Aorta (tissue), 5 donors: ENCODE data around the gene DPP10. TPM values are rescaled to one million over a fixed set of nuclear protein-coding genes. Genes with fewer than 3 reads are reported as not detected.
"Not testable (repeated sequence)": the region's sequence is repeated elsewhere in the genome, so short reads cannot be mapped to it uniquely, and the experiment has no call there.

Source experiments
- ATAC-seq: fragments of 200-7000 bp; cut with Tn5 transposase; one replicate; pipeline ENCODE4 v1.9.1; 2022; ENCODE audit warnings: moderate library complexity; ENCODE audit not compliant: low FRiP score
- DNase-seq, 2 donors: peaks; one replicate each; pipeline ENCODE4 v3.0.0-alpha.2; 2020
- H3K27ac ChIP-seq, 2 donors: one replicate each; pipeline ENCODE4 v1.5.1; 2013; ENCODE audit warnings: low read length in 2 of 2, mild to moderate bottlenecking in 2 of 2, moderate library complexity in 2 of 2, control low read depth in 1 of 2, inconsistent platforms in 1 of 2, low read depth in 1 of 2
- H3K27me3 ChIP-seq, 2 donors: one replicate each; pipeline ENCODE4 v1.6.1; 2013; ENCODE audit warnings: control low read depth in 1 of 2, low read length in 1 of 2, mild to moderate bottlenecking in 1 of 2, moderate library complexity in 1 of 2; ENCODE audit not compliant: insufficient read depth in 2 of 2, control insufficient read depth in 1 of 2
- H3K36me3 ChIP-seq, 2 donors: one replicate each; pipeline ENCODE4 v1.6.1; 2013; ENCODE audit warnings: control low read depth in 1 of 2, low read length in 1 of 2, mild to moderate bottlenecking in 1 of 2; ENCODE audit not compliant: insufficient read depth in 2 of 2, control insufficient read depth in 1 of 2
- H3K4me1 ChIP-seq, 2 donors: one replicate each; pipeline ENCODE4 v1.6.1; 2013; ENCODE audit warnings: low read length in 2 of 2, control low read depth in 1 of 2, mild to moderate bottlenecking in 1 of 2, moderate library complexity in 1 of 2; ENCODE audit not compliant: insufficient read depth in 2 of 2, control insufficient read depth in 1 of 2
- H3K4me3 ChIP-seq, 2 donors: one replicate each; pipeline ENCODE4 v1.5.1; 2013; ENCODE audit warnings: low read length in 2 of 2, control low read depth in 1 of 2, mild to moderate bottlenecking in 1 of 2
- H3K9me3 ChIP-seq: one replicate; pipeline ENCODE4 v1.6.1; 2013; ENCODE audit warnings: mild to moderate bottlenecking, low read length; ENCODE audit not compliant: control insufficient read depth
- WGBS, 2 donors: extraction: QIAGEN DNeasy Blood & Tissue Kit; methylation state at CpG; one replicate each; pipeline ENCODE4 v1.1.7; 2013; 5-methylcytosine and 5-hydroxymethylcytosine counted together
- intact Hi-C, 2 donors: fragments of 100-400 bp; cut with DNase I; formaldehyde crosslinking; loops; one replicate each; pipeline versions ENCODE4 v1.14.2 to v1.15.0; 2022
- polyA plus RNA-seq, 2 donors: library from polyadenylated mRNA; stranded (reverse); fragments of 200-250 nt; gene quantifications; one replicate each; pipeline ENCODE4 v1.2.3, GENCODE V29; 2013
- total RNA-seq, 2 donors: library from RNA; stranded (reverse); fragmentation: NEBNext Ultra II Directional; extraction: Animal tissue kit (Norgen Biotek cat#: 25700); gene quantifications; one replicate each; pipeline ENCODE4 v1.2.1, GENCODE V29; 2021
- donor health status: healthy with polysubstance abuse.
- donor health status: Bipolar disorder and iron deficiency.
- donor health status: DM: no; HTN: no; CAD: no.
- donor health status: DM: no; HTN: no; CAD: no.
- donor health status: DM: yes; HTN: yes; CAD: no.

DPP10 gene
- total and polyA plus RNA-seq, 4 donors, result 0.13 TPM; not detected in 3

- Histone ChIP-seq H3K4me3 (no peak overlapping the region), H3K27ac (no peak overlapping the region), H3K9me3 (peaks cover 1% of the 10 kb centered on the region), H3K27me3 (no peaks in the 10 kb centered on the region), H3K4me1 (no peaks in the 10 kb centered on the region), H3K36me3 (no peaks in the 10 kb centered on the region)
- DNase-seq (no peak), ATAC-seq (no peak)
- 76 to 78% methylated on average over 4 of the region's 4 CpGs for WGBS, 2 donors
- intact Hi-C loops, result no loop called here
These were observed 569.3 kb downstream of the DPP10 start for GRCh38 chr2:115011721-115012120.

DNA sequence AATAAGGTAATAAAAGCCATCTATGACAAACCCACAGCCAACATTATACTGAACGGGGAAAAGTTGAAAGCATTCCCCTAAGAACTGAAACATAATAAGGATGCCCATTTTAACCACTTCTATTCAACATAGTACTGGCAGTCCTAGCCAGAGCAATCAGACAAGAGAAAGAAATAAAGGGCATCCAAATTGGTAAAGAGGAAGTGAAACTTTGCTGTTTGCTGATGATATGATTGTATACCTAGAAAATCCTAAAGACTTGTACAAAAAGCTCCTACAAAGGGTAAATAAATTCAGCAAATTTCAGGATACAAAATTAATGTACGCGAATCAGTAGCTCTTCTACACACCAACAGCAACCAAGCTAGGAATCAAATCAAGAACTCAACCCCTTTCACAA is 579.6 kb downstream of the DPP10 start:
- ATAC-seq, H3K27me3 ChIP-seq, intact Hi-C loops, H3K4me3 ChIP-seq, H3K27ac ChIP-seq, DNase-seq, H3K4me1 ChIP-seq, H3K9me3 ChIP-seq, H3K36me3 ChIP-seq: not testable (repeated sequence)
- WGBS, 2 donors, result 91% methylated on average over 3 of the region's 3 CpGs

DNA sequence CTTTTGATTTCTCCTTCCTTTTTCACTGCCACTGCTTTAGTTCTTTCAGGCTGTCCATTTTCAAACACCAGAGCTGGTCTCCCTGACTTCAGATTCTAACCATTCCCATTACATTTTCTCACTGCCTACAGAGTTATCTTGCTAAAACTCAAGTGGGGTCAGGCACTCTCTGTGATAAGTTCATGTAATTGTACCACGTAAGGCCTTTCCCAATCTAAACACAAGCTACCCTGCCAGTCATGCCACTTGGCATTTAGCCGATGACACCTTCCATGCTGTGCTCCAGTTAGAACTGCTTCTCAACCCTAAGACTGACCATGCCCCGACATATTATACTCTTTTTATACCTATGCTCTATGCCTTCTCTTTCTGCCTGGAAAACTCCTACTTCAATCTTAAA is 592.4 kb downstream of the DPP10 start:
- ATAC-seq, result no peak
- no peaks in the 10 kb centered on the region for H3K27me3 ChIP-seq
- no peak overlapping the region for H3K27ac ChIP-seq
- no peak overlapping the region for H3K4me3 ChIP-seq
- no peak for DNase-seq
- H3K4me1 ChIP-seq, result no peaks in the 10 kb centered on the region
- peaks cover 2% of the 10 kb centered on the region for H3K9me3 ChIP-seq
- no peaks in the 10 kb centered on the region for H3K36me3 ChIP-seq
- intact Hi-C loops, result no loop called here
- WGBS, 2 donors, result 67 to 78% methylated on average over 3 of the region's 3 CpGs

DNA sequence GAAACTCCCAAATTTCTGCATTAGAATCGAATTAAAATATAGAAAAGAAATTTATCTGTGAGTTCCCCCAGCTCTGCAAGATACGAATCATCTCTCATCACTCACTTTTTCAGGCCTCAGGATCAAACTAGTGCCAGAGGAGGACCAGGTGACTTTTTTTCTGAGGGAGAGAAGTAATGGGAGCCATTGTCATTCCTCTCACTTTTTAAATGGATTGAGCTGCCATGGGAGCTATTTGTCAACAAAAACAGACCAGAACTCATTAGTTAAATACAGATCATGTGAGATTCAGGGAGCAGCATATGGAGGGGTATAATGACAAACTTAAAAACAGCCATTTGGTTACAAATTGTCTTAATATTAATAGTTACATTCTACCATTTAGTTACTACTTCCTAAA is 594.4 kb downstream of the DPP10 start:
- Histone ChIP-seq H3K36me3 (no peaks in the 10 kb centered on the region), H3K4me1 (no peaks in the 10 kb centered on the region), H3K4me3 (no peak overlapping the region), H3K9me3 (peaks cover 2% of the 10 kb centered on the region), H3K27me3 (no peaks in the 10 kb centered on the region), H3K27ac (no peak overlapping the region)
- intact Hi-C loops, result no loop called here
- DNase-seq, result no peak
- 47 to 55% methylated on average over 2 of the region's 2 CpGs for WGBS, 2 donors
- no peak for ATAC-seq

DNA sequence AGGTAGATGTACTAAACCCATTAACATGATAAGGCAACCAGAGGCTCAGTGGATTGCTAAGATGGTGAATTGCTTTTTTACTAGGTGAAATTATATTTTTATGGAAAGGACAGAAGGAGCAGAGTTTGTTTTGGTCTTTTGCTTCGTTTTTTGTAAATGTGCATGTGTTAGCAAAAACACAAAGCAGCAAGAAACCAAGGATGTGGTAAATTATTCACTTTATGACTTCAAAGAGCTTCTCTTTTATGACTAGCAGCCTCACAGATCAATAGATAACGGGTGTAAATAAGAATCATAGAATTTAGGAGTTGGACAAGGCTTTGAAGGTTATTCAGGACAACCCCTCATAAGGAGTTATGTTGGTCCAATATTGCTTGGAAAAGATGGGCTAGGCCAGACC is 615.0 kb downstream of the DPP10 start:
- intact Hi-C loops, result no loop called here
- WGBS, 2 donors, result 31 to 37% methylated on average over 2 of the region's 2 CpGs

GRCh38 chr2:115070002-115070401 is 627.6 kb downstream of the DPP10 start:
- Histone ChIP-seq H3K9me3 (no peaks in the 10 kb centered on the region), H3K36me3 (no peaks in the 10 kb centered on the region), H3K27ac (no peak overlapping the region), H3K27me3 (no peaks in the 10 kb centered on the region), H3K4me3 (no peak overlapping the region), H3K4me1 (no peaks in the 10 kb centered on the region)
- DNase-seq (no peak), ATAC-seq (no peak)
- intact Hi-C loops, result no loop called here

More for the DNA sequence above, 615.0 kb downstream of the DPP10 start:
- no peaks in the 10 kb centered on the region for H3K9me3 ChIP-seq
- no peaks in the 10 kb centered on the region for H3K4me1 ChIP-seq
- no peak overlapping the region for H3K27ac ChIP-seq
- DNase-seq (no peak), ATAC-seq (no peak)
- no peaks in the 10 kb centered on the region for H3K27me3 ChIP-seq
- no peaks in the 10 kb centered on the region for H3K36me3 ChIP-seq
- H3K4me3 ChIP-seq, result no peak overlapping the region

DNA sequence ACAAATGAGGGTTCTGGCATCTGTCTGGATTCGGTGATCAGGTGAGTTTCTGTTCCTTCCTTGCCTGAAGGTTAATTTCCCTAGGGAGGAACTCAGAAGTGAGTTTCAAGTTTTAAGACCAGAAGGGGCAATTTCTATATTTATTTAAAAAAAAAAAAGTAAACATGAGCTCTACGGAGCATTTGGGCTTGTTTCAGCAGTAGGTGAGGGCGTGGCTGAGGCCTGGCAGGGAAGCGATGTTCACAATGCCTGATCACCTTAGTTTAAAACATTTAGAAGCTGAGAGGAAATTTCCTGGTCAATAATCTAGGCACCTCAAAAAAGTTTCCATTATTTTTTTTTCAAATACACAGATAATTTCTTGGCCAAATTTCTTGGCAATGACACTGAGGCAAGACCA is 629.1 kb downstream of the DPP10 start:
- no peaks in the 10 kb centered on the region for H3K27me3 ChIP-seq
- ATAC-seq, result no peak
- H3K4me1 ChIP-seq, result no peaks in the 10 kb centered on the region
- no peak overlapping the region for H3K27ac ChIP-seq
- H3K4me3 ChIP-seq, result no peak overlapping the region
- intact Hi-C loops, result no loop called here
- WGBS, 2 donors, result 69 to 78% methylated on average over 4 of the region's 4 CpGs
- H3K9me3 ChIP-seq, result no peaks in the 10 kb centered on the region
- H3K36me3 ChIP-seq, result no peaks in the 10 kb centered on the region
- DNase-seq, result no peak

DNA sequence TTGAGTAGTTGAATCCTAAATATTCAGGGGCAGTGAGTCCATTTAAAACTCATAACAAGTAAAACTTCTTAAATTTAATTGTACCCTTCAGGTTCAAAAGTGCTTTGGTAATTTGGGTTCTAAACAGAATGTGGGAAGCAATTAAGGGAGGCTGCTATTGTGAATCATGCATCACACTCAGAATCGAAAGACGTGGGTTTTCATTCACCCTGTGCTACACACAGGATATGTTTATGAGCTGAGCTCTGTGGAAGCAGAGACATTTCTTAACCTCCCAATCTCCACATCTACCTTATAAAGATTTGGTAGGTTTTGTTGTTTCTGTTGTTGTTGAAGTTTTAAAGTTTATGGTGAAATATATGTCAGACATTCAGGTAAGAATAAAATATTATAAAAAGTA is 633.4 kb downstream of the DPP10 start:
- no peak for DNase-seq
- Histone ChIP-seq H3K27me3 (no peaks in the 10 kb centered on the region), H3K4me1 (no peaks in the 10 kb centered on the region), H3K27ac (no peak overlapping the region), H3K4me3 (no peak overlapping the region), H3K36me3 (no peaks in the 10 kb centered on the region), H3K9me3 (no peaks in the 10 kb centered on the region)
- intact Hi-C loops, result no loop called here
- 76 to 89% methylated on average over 2 of the region's 2 CpGs for WGBS, 2 donors
- ATAC-seq, result no peak

- no peak overlapping the region for H3K4me3 ChIP-seq
- no peaks in the 10 kb centered on the region for H3K27me3 ChIP-seq
- no peak for ATAC-seq
- WGBS, 2 donors, result 26 to 41% methylated on average over 1 of the region's 1 CpG
- H3K9me3 ChIP-seq, result no peaks in the 10 kb centered on the region
- no peaks in the 10 kb centered on the region for H3K36me3 ChIP-seq
- DNase-seq, result no peak
- intact Hi-C loops, result no loop called here
- H3K4me1 ChIP-seq, result no peaks in the 10 kb centered on the region
- no peak overlapping the region for H3K27ac ChIP-seq
These were observed 635.2 kb downstream of the DPP10 start for GRCh38 chr2:115077626-115078025.
